Erythroblast (primary cell): ENCODE data around the gene CARD19.

ENCODE experiments used
- GATA1 ChIP-seq: IDR thresholded peaks from 2 replicates; pipeline ENCODE4 v1.6.1; 2011; ENCODE audit warnings: low read depth, mild to moderate bottlenecking, control low read depth, low read length, moderate library complexity
- POLR2A ChIP-seq: IDR thresholded peaks from 2 replicates; pipeline ENCODE4 v1.6.1; 2011; ENCODE audit warnings: mild to moderate bottlenecking, low read length

- TF ChIP-seq POLR2A = no peak
- TF ChIP-seq GATA1 = no peak
These were observed 13.1 kb upstream of the CARD19 start for GRCh38 chr9:93082841-93083411.
